AG09319 (cell line): Measurements from ENCODE around the gene KRT74.

Experiments
- DNase-seq: peaks from one replicate; pipeline ENCODE4 v3.0.0-alpha.2; 2010; ENCODE audit warnings: low read depth; ENCODE audit errors: extremely low read depth
- CTCF ChIP-seq: IDR thresholded peaks from 2 replicates; pipeline ENCODE4 v1.5.1; 2011; ENCODE audit warnings: low read depth, mild to moderate bottlenecking, inconsistent platforms, low read length, moderate library complexity

The KRT74 gene

DNA sequence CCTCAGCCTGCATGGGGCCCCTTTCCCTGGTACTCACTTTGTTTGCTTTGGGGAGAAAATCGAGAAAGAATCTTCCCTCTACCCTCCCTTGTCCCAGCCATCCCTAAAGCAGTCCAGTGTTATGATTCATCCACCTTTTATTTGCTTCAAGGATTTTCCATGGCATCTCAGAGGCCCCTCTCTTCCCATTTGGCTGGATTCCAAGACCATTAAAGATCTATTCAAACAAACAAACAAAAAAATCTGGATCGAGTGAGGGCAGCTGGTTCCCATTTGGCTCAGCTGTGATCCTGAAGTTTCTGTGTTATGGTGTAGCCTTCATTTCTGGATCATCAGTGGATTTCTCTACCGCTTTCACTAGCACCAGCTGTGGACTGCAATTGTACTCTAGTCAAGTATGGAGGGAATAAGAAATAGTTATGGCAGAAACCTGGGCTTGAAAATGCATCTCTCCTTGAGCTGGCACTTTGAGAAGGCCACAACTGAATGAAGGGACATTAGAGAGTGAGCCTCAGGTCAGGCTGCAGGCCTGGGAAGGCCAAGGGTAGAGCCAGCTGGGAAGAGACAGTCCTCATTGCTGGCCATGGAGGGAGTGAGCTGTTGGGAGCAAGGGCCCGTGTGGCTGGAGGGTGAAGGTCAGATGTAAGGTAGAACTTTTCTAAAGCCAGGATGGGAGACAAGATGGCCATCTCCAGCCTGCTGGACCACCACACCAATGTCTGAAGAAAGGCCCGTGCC lies 34.4 kb downstream of the KRT74 start:
- peak; percentile 31 for DNase-seq
- no peak for TF ChIP-seq CTCF

DNA sequence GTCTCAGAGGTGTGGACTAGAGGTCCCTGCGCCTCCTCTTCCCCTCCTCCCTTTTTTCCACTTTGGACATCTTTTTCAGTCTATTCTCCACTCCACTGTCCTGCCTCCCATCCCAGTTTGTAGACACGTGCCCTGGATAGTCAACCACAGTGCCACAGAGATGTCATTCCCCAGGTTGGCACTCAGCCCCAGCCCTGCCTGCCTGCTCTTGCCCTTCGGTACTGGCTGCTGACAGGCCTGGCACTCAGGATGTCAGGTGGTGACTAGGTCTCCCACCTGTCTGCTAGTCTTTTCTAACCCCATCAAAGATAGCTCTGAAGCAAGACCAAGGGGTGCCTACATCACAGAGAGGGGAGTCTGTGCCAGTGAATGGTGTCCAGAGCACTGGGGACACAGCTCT lies 36.5 kb downstream of the KRT74 start:
- DNase-seq, result no peak
- no peak for TF ChIP-seq CTCF

DNA sequence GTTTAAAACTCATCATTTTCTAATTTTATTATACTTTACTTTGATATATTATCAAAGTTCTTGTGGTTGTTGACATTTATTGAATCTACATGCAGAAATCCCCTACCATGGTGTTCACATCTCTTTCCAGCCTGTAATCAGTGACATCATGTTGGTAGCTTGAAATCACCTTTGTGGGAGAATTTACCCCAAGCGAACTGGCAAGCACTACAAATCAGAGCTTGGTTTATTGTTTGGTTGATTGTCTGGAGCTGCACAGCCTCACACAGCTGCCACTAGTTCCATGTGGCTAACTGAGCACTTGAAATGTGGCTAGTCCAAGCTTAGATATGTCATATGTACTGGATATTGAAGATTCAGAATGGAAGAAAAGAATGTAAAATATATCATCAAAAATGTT lies 38.1 kb downstream of the KRT74 start:
- DNase-seq, result no peak
- no peak for TF ChIP-seq CTCF

GRCh38 chr12:52534482-52534881 lies 39.2 kb downstream of the KRT74 start:
- no peak for DNase-seq
- no peak for TF ChIP-seq CTCF

GRCh38 chr12:52533686-52534470 lies 39.8 kb downstream of the KRT74 start:
- no peak for TF ChIP-seq CTCF
- no peak for DNase-seq

GRCh38 chr12:52532636-52533035 lies 41.0 kb downstream of the KRT74 start:
- no peak for DNase-seq
- TF ChIP-seq CTCF, result no peak

DNA sequence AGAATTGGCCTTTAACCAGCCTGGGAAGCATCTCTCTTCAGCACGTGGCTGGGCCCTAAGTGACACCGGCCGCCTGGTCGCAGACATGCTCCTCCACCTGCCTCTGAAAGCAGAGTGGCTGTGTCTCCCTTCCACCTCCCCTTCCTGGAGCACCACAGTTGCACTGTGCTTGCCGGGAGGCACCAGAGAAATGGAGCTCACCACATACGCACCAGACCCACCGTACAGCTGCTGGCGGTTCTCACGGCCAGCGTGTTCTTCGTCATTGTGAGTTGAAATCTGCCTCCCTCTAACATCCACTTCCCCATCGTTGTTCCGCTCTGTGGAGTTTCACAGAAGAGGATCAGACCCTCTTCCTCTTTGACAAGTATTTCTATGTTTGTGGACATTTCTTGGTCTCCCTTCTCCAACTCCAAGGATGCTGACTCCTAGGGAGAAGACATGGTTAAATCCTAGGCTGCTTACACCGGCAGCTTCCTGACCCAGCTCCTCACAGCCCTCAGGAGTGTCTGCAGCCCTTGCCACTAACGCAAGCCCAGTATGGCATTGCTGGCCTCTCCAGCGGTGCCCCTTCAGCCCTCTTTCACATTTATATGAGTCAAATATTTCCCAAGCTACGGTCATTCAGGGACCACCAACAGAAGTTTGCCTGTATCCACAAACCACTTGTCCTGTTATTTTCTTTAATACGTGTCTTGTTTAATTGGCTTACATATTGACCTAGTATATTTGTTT lies 41.9 kb downstream of the KRT74 start:
- TF ChIP-seq CTCF, result no peak
- no peak for DNase-seq
